ENCODE results near the gene PHYHD1.

DNA sequence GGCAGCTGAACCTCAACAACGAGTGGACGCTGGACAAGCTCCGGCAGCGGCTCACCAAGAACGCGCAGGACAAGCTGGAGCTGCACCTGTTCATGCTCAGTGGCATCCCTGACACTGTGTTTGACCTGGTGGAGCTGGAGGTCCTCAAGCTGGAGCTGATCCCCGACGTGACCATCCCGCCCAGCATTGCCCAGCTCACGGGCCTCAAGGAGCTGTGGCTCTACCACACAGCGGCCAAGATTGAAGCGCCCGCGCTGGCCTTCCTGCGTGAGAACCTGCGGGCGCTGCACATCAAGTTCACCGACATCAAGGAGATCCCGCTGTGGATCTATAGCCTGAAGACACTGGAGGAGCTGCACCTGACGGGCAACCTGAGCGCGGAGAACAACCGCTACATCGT is 12.4 kb upstream of the PHYHD1 start:
- TF ChIP-seq ARNT (IDR thresholded peaks at IDR 0.05) (no peak), NFRKB (IDR thresholded peaks at IDR 0.05) (no peak), FOXM1 (IDR thresholded peaks at IDR 0.05; ENCODE audit: borderline replicate concordance) (no peak), CTBP1 (IDR thresholded peaks at IDR 0.05; ENCODE audit: borderline replicate concordance) (no peak), ZNF384 (IDR thresholded peaks at IDR 0.05) (no peak), FOXA1 (IDR thresholded peaks at IDR 0.05) (no peak), BHLHE40 (IDR thresholded peaks at IDR 0.05; ENCODE audit: borderline replicate concordance) (no peak), L3MBTL2 (conservative IDR thresholded peaks at IDR 0.05) (no peak), SUZ12 (IDR thresholded peaks at IDR 0.05) (no peak), SP1 (IDR thresholded peaks at IDR 0.05) (no peak), FOXK2 (IDR thresholded peaks at IDR 0.05) (no peak), TARDBP (IDR thresholded peaks at IDR 0.05) (no peak), LEF1 (IDR thresholded peaks at IDR 0.05; ENCODE audit: borderline replicate concordance) (no peak)

Measured in HEK293T (cell line).